RWPE1 (cell line): ENCODE measurements around the gene TRABD.

Source experiments
- CTCF ChIA-PET: fragments of 350-600 bp; sonication (Branson Sonifier 250); formaldehyde crosslinking; extraction: SDS; loops from one replicate; lab custom pipeline; 2021; lab: Yijun Ruan, JAX
- POLR2A ChIA-PET: fragments of 400-600 bp; formaldehyde crosslinking; extraction: SDS; loops from one replicate; lab custom pipeline; 2020; ENCODE audit warnings: antibody characterized with exemption; ENCODE audit not compliant: low non-redundant PET; lab: Yijun Ruan, JAX
- DNase-seq: peaks from one replicate; pipeline ENCODE4 v3.0.0; 2012; ENCODE audit warnings: low spot score
- H3K27ac ChIP-seq: fragments of 450-650 bp; 2 replicates; pipeline ENCODE4 v1.5.1; 2017
- TF ChIP-seq, protein P1 (sequence below): fragments of 450-650 bp; conservative IDR thresholded peaks from 2 replicates; pipeline ENCODE4 v1.5.1; 2017; ENCODE audit warnings: low read depth, mild to moderate bottlenecking

Gene TRABD

DNA sequence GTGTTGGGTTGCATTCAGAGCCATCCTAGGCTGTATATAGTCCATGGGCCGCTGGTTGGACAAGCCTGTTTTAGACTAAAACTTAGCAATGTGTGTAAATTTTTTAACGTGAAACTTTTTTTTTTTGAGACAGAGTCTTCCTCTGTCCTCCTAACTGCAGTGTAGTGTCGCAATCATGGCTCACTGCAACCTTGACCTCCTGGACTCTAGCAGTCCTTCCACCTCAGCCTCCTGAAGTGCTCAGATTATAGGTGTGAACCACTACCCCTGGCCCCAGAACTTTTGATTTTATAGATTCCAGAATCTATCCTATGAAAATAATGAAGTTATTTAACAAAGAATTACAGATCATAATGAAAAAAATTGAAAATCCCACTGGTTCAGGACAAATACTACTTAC, 45.1 kb upstream of the TRABD start:
- no peak overlapping the region for H3K27ac ChIP-seq
- ChIA-PET CTCF (no interaction called here), POLR2A (no interaction called here)
- TF ChIP-seq, protein P1, sequence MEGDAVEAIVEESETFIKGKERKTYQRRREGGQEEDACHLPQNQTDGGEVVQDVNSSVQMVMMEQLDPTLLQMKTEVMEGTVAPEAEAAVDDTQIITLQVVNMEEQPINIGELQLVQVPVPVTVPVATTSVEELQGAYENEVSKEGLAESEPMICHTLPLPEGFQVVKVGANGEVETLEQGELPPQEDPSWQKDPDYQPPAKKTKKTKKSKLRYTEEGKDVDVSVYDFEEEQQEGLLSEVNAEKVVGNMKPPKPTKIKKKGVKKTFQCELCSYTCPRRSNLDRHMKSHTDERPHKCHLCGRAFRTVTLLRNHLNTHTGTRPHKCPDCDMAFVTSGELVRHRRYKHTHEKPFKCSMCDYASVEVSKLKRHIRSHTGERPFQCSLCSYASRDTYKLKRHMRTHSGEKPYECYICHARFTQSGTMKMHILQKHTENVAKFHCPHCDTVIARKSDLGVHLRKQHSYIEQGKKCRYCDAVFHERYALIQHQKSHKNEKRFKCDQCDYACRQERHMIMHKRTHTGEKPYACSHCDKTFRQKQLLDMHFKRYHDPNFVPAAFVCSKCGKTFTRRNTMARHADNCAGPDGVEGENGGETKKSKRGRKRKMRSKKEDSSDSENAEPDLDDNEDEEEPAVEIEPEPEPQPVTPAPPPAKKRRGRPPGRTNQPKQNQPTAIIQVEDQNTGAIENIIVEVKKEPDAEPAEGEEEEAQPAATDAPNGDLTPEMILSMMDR: no peak
- no peak for DNase-seq

DNA sequence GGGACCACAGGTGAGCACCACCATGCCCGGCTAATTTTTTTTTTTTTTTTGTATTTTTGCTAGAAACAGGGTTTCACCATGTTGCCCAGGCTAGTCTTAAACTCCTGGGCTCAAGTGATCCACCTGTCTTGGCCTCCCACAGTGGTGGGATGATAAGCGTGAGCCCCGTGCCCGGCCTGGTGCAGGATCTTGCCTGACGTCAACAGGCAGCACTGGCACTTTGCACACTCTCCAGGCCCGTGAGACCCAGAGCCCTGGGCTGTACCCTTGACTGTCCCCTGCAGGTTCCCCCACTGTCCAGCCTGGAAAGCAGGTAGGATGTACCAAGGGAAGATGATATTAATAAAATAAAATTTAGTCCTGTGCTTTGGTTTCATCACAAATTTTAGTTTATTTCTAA, 44.3 kb upstream of the TRABD start:
- ChIA-PET CTCF (no interaction called here), POLR2A (no interaction called here)
- TF ChIP-seq, protein P1: no peak
- no peak overlapping the region for H3K27ac ChIP-seq
- no peak for DNase-seq

DNA sequence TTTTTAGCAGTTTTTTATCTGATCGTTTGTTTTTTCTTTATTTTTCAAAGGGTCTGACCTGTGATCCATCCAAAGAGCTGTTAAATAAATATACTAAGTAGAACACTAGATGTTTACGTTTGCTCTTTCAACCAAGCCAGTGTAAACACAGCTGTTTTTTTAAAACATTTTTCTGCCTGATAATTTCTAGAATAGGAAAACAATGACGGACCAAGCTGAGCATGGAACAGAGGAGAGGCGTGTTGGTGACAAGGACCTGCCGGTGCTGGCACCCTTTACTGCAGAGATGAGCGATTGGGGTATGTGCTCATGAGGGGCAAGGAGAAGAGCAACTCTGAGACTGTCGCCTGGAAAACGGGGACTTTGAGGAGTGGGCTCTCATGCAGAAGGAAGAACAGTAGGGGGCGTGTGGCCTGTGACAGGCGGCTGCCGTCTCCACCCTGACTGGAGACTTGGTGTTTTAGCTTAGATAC, 43.8 kb upstream of the TRABD start:
- no peak for DNase-seq
- POLR2A ChIA-PET: no interaction called here
- CTCF ChIA-PET: interaction anchor here (0.7 kb wide), 1 partner anchor 158 kb away, joined by 5 read pairs; no protein-coding TSS in a partner anchor
- H3K27ac ChIP-seq: no peak overlapping the region
- TF ChIP-seq, protein P1: no peak

DNA sequence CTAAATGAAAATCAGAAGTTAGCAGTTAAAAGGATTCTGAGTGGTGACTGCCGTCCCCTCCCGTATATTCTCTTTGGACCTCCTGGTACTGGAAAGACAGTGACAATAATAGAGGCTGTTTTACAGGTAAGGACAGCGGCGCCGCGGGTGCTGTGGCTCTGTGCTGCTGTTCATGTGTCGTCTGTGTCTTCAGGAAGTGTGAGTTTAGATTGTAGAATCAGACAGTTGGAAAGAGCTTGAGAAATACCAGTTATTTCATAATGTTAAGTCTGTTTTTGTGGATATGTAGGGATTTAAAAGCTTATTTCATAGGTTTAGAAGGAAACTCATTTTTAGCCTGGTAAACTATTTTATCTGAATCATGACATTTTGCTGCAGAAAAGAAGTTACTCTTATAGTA, 42.6 kb upstream of the TRABD start:
- no peak for DNase-seq
- ChIA-PET POLR2A (no interaction called here), CTCF (no interaction called here)
- no peak overlapping the region for H3K27ac ChIP-seq
- TF ChIP-seq, protein P1: no peak

GRCh38 chr22:50144005-50144614, 41.6 kb upstream of the TRABD start:
- no peak overlapping the region for H3K27ac ChIP-seq
- POLR2A ChIA-PET: no interaction called here
- TF ChIP-seq, protein P1: no peak
- CTCF ChIA-PET: no interaction called here
- no peak for DNase-seq

GRCh38 chr22:50145721-50146438, 39.8 kb upstream of the TRABD start:
- POLR2A ChIA-PET: interaction anchor here (0.7 kb wide), 1 partner anchor 54 kb away, joined by 3 read pairs; no protein-coding TSS in a partner anchor
- CTCF ChIA-PET: interaction anchor here (0.5 to 0.6 kb wide), 2 partner anchors 7 to 41 kb away, joined by 3 to 6 read pairs; no protein-coding TSS in a partner anchor
- DNase-seq: no peak
- TF ChIP-seq, protein P1: no peak
- H3K27ac ChIP-seq: no peak overlapping the region
